Activated CD4-positive, alpha-beta T cell treated with anti-CD3 and anti-CD28 coated beads, Interleukin-2, amount 10 ng/mL, durations not matched to agents 7 days and 5 days (primary cell): ENCODE results near the gene FAM149A. TPM values are rescaled to one million over a fixed set of nuclear protein-coding genes. Genes with fewer than 3 reads are reported as not detected.

Experiments used
- CTCF ChIA-PET: fragments of 350-600 bp; sonication (Branson Sonifier 250); formaldehyde crosslinking; loops from one replicate; lab custom pipeline; 2021; ENCODE audit warnings: antibody characterized with exemption; lab: Charles Lee
- POLR2A ChIA-PET: fragments of 350-600 bp; sonication (Branson Sonifier 250); formaldehyde crosslinking; loops from one replicate; lab custom pipeline; 2021; ENCODE audit warnings: antibody characterized with exemption; lab: Charles Lee
- DNase-seq: peaks from one replicate; pipeline ENCODE4 v3.0.0-alpha.2; 2020
- H3K27ac Mint-ChIP-seq: one replicate; pipeline ENCODE4 v1.8.0; 2021; ENCODE audit warnings: mild to moderate bottlenecking, moderate library complexity, mixed read lengths
- H3K27me3 Mint-ChIP-seq: one replicate; pipeline ENCODE4 v1.8.0; 2021; ENCODE audit warnings: mixed read lengths
- H3K36me3 Mint-ChIP-seq: one replicate; pipeline ENCODE4 v1.8.0; 2021; ENCODE audit warnings: low read depth, mixed read lengths
- H3K4me1 Mint-ChIP-seq: one replicate; pipeline ENCODE4 v1.8.0; 2021; ENCODE audit warnings: mixed read lengths
- H3K4me3 Mint-ChIP-seq: one replicate; pipeline ENCODE4 v1.8.0; 2021; ENCODE audit warnings: mild to moderate bottlenecking, moderate library complexity, mixed read lengths
- H3K9me3 Mint-ChIP-seq: one replicate; pipeline ENCODE4 v1.8.0; 2021; ENCODE audit warnings: mixed read lengths
- total RNA-seq, 2 experiments: library from RNA; stranded (reverse); gene quantifications; one replicate each; pipeline ENCODE4 v1.2.3, GENCODE V29; 2021

Gene FAM149A
- total RNA-seq, 2 experiments from 2014 or later, result 0.50 to 0.71 TPM

- POLR2A ChIA-PET, result no interaction called here
- no peak overlapping the region for H3K27ac Mint-ChIP-seq
- H3K36me3 Mint-ChIP-seq, result no peaks in the 10 kb centered on the region
- no peak overlapping the region for H3K4me3 Mint-ChIP-seq
- peaks cover 11% of the 10 kb centered on the region for H3K27me3 Mint-ChIP-seq
- DNase-seq, result no peak
- CTCF ChIA-PET, result no interaction called here
- H3K4me1 Mint-ChIP-seq, result peaks cover 6% of the 10 kb centered on the region
- no peaks in the 10 kb centered on the region for H3K9me3 Mint-ChIP-seq
Observed at GRCh38 chr4:186170966-186171365, 66.5 kb downstream of the FAM149A start.

GRCh38 chr4:186172546-186172945 is 68.0 kb downstream of the FAM149A start:
- Mint-ChIP-seq H3K9me3 (no peaks in the 10 kb centered on the region), H3K36me3 (no peaks in the 10 kb centered on the region), H3K4me1 (no peaks in the 10 kb centered on the region), H3K27me3 (peaks cover 16% of the 10 kb centered on the region), H3K27ac (no peak overlapping the region), H3K4me3 (no peak overlapping the region)
- ChIA-PET CTCF (no interaction called here), POLR2A (no interaction called here)
- no peak for DNase-seq

GRCh38 chr4:186188107-186188506 is 83.6 kb downstream of the FAM149A start:
- DNase-seq, result no peak
- Mint-ChIP-seq H3K9me3 (no peaks in the 10 kb centered on the region), H3K36me3 (no peaks in the 10 kb centered on the region), H3K4me1 (peaks cover 22% of the 10 kb centered on the region), H3K27ac (no peak overlapping the region), H3K27me3 (peaks cover 16% of the 10 kb centered on the region), H3K4me3 (no peak overlapping the region)
- ChIA-PET CTCF (interaction anchor here (1.1 kb wide), 1 partner anchor 8 kb away, joined by 3 read pairs; no protein-coding TSS in a partner anchor), POLR2A (no interaction called here)

GRCh38 chr4:186189656-186190055 is 85.2 kb downstream of the FAM149A start:
- Mint-ChIP-seq H3K9me3 (no peaks in the 10 kb centered on the region), H3K27me3 (peaks cover 6% of the 10 kb centered on the region), H3K4me3 (peak overlapping the region; percentile 83), H3K36me3 (no peaks in the 10 kb centered on the region), H3K4me1 (peaks cover 30% of the 10 kb centered on the region), H3K27ac (peak overlapping the region; percentile 93)
- ChIA-PET CTCF (interaction anchor here (3.6 kb wide), 1 partner anchor 12 kb away, joined by 15 read pairs; no protein-coding TSS in a partner anchor), POLR2A (no interaction called here)
- DNase-seq, result no peak

- H3K4me1 Mint-ChIP-seq, result peaks cover 34% of the 10 kb centered on the region
- ChIA-PET CTCF (interaction anchor here (0.6 to 3.6 kb wide), 4 partner anchors 9 to 1005 kb away, joined by 3 to 15 read pairs (median 3); no protein-coding TSS in a partner anchor), POLR2A (no interaction called here)
- H3K9me3 Mint-ChIP-seq, result no peaks in the 10 kb centered on the region
- peak overlapping the region; percentile 93 for H3K27ac Mint-ChIP-seq
- peak; percentile 52 for DNase-seq
- H3K4me3 Mint-ChIP-seq, result peak overlapping the region; percentile 83
- H3K27me3 Mint-ChIP-seq, result no peaks in the 10 kb centered on the region
- peaks cover 9% of the 10 kb centered on the region for H3K36me3 Mint-ChIP-seq
Observed at GRCh38 chr4:186190581-186191199, 86.2 kb downstream of the FAM149A start.

- Mint-ChIP-seq H3K27ac (peak within 1 kb of the TSS; percentile 96), H3K4me1 (peaks cover 34% of the 10 kb centered on the region), H3K36me3 (peaks cover 16% of the 10 kb centered on the region), H3K9me3 (no peaks in the 10 kb centered on the region), H3K4me3 (peak within 1 kb of the TSS; percentile 88), H3K27me3 (no peaks in the 10 kb centered on the region)
- CTCF ChIA-PET, result interaction anchor here (0.6 to 3.6 kb wide), 4 partner anchors 8 to 1006 kb away, joined by 3 to 15 read pairs (median 3); no protein-coding TSS in a partner anchor
- POLR2A ChIA-PET, result no interaction called here
- DNase-seq, result peak; percentile 89
Observed at GRCh38 chr4:186191200-186192065, 86.9 kb downstream of the FAM149A start, which contains the start of gene CYP4V2. TSS of gene CYP4V2 (plus strand) at chr4:186191567. CDS start at chr4:186191824, 257 bp downstream.

- no peaks in the 10 kb centered on the region for H3K9me3 Mint-ChIP-seq
- peak; percentile 33 for DNase-seq
- peaks cover 19% of the 10 kb centered on the region for H3K36me3 Mint-ChIP-seq
- H3K27ac Mint-ChIP-seq, result peak overlapping the region; percentile 96
- ChIA-PET POLR2A (no interaction called here), CTCF (interaction anchor here (3.6 kb wide), 1 partner anchor 10 kb away, joined by 15 read pairs; no protein-coding TSS in a partner anchor)
- peak overlapping the region; percentile 88 for H3K4me3 Mint-ChIP-seq
- H3K4me1 Mint-ChIP-seq, result peaks cover 34% of the 10 kb centered on the region
- H3K27me3 Mint-ChIP-seq, result no peaks in the 10 kb centered on the region
Observed at GRCh38 chr4:186192066-186192612, 87.6 kb downstream of the FAM149A start.

- DNase-seq, result no peak
- H3K9me3 Mint-ChIP-seq, result no peaks in the 10 kb centered on the region
- ChIA-PET CTCF (no interaction called here), POLR2A (no interaction called here)
- H3K4me1 Mint-ChIP-seq, result peaks cover 34% of the 10 kb centered on the region
- no peaks in the 10 kb centered on the region for H3K27me3 Mint-ChIP-seq
- no peak overlapping the region for H3K27ac Mint-ChIP-seq
- H3K36me3 Mint-ChIP-seq, result peaks cover 19% of the 10 kb centered on the region
- H3K4me3 Mint-ChIP-seq, result no peak overlapping the region
Observed at GRCh38 chr4:186193851-186194250, 89.3 kb downstream of the FAM149A start.

- ChIA-PET CTCF (interaction anchor here (0.7 kb wide), 1 partner anchor 8 kb away, joined by 3 read pairs; no protein-coding TSS in a partner anchor), POLR2A (no interaction called here)
- Mint-ChIP-seq H3K4me1 (peaks cover 22% of the 10 kb centered on the region), H3K27ac (no peak overlapping the region), H3K27me3 (no peaks in the 10 kb centered on the region), H3K9me3 (no peaks in the 10 kb centered on the region), H3K36me3 (peaks cover 19% of the 10 kb centered on the region), H3K4me3 (no peak overlapping the region)
- no peak for DNase-seq
Observed at GRCh38 chr4:186196063-186196462, 91.6 kb downstream of the FAM149A start.

- H3K4me1 Mint-ChIP-seq, result peaks cover 16% of the 10 kb centered on the region
- POLR2A ChIA-PET, result no interaction called here
- H3K4me3 Mint-ChIP-seq, result no peak overlapping the region
- H3K27me3 Mint-ChIP-seq, result no peaks in the 10 kb centered on the region
- no peaks in the 10 kb centered on the region for H3K9me3 Mint-ChIP-seq
- H3K36me3 Mint-ChIP-seq, result peaks cover 12% of the 10 kb centered on the region
- no peak for DNase-seq
- H3K27ac Mint-ChIP-seq, result no peak overlapping the region
- CTCF ChIA-PET, result no interaction called here
Observed at GRCh38 chr4:186200516-186200915, 96.0 kb downstream of the FAM149A start.

- no peak for DNase-seq
- no peak overlapping the region for H3K4me3 Mint-ChIP-seq
- CTCF ChIA-PET, result interaction anchor here (1.6 to 1.8 kb wide), 2 partner anchors 10 to 41 kb away, joined by 5 to 15 read pairs; partner anchors contain the start of gene CYP4V2
- peaks cover 7% of the 10 kb centered on the region for H3K36me3 Mint-ChIP-seq
- H3K27me3 Mint-ChIP-seq, result no peaks in the 10 kb centered on the region
- H3K4me1 Mint-ChIP-seq, result peaks cover 14% of the 10 kb centered on the region
- no peak overlapping the region for H3K27ac Mint-ChIP-seq
- no peaks in the 10 kb centered on the region for H3K9me3 Mint-ChIP-seq
- POLR2A ChIA-PET, result no interaction called here
Observed at GRCh38 chr4:186201010-186201409, 96.5 kb downstream of the FAM149A start.

GRCh38 chr4:186201535-186202230 is 97.2 kb downstream of the FAM149A start:
- no peaks in the 10 kb centered on the region for H3K9me3 Mint-ChIP-seq
- no peaks in the 10 kb centered on the region for H3K27me3 Mint-ChIP-seq
- H3K4me3 Mint-ChIP-seq, result no peak overlapping the region
- H3K36me3 Mint-ChIP-seq, result peaks cover 3% of the 10 kb centered on the region
- POLR2A ChIA-PET, result no interaction called here
- DNase-seq, result peak; percentile 61
- CTCF ChIA-PET, result interaction anchor here (1.6 to 1.8 kb wide), 2 partner anchors 11 to 42 kb away, joined by 5 to 15 read pairs; partner anchors contain the start of gene CYP4V2
- H3K4me1 Mint-ChIP-seq, result peaks cover 14% of the 10 kb centered on the region
- peak overlapping the region; percentile 0 for H3K27ac Mint-ChIP-seq
